ENCODE results near the gene L3HYPDH. TPM values are rescaled to one million over a fixed set of nuclear protein-coding genes. Genes with fewer than 3 reads are reported as not detected.

L3HYPDH gene
- polyA plus RNA-seq, 1 of the 3 experiments (the other 2 are of a cell fraction): 66.2 TPM

GRCh38 chr14:59480166-59480565, 4.0 kb downstream of the L3HYPDH start:
- peaks cover 5 to 21% of the 10 kb centered on the region in 2 experiments; a peak in 3 of 4 replicates for H3K4me1 ChIP-seq (ENCODE audit: control insufficient read depth in 1 of 2, insufficient read depth in 2 of 2, low read depth in 1 of 2, low read length in 1 of 2)
- POLR2A ChIA-PET: no interaction called here
- TF ChIP-seq RFX5 (IDR thresholded peaks at IDR 0.05; ENCODE audit: low read length) (no peak), CTCF (IDR thresholded peaks at IDR 0.05) (no peak), RCOR1 (IDR thresholded peaks at IDR 0.05; ENCODE audit: low read length) (no peak), PBX3 (IDR thresholded peaks at IDR 0.05) (no peak), USF1 (IDR thresholded peaks at IDR 0.05; ENCODE audit: borderline replicate concordance, low read depth) (no peak), NFIC (IDR thresholded peaks at IDR 0.05; ENCODE audit: borderline replicate concordance) (no peak), GABPA (IDR thresholded peaks at IDR 0.05; ENCODE audit: low read depth) (no peak), FOSL2 (IDR thresholded peaks at IDR 0.05; ENCODE audit: borderline replicate concordance, low read depth) (no peak), NRF1 (IDR thresholded peaks at IDR 0.05; ENCODE audit: low read depth, low read length) (no peak), TAF1 (IDR thresholded peaks at IDR 0.05; ENCODE audit: borderline replicate concordance, low read depth, low read length) (no peak), SMC3 (IDR thresholded peaks at IDR 0.05; ENCODE audit: low read depth, low read length) (no peak), TCF12 (IDR thresholded peaks at IDR 0.05) (no peak), MEF2A (IDR thresholded peaks at IDR 0.05; ENCODE audit: borderline replicate concordance, low read depth) (no peak), SIN3A (IDR thresholded peaks at IDR 0.05; ENCODE audit: borderline replicate concordance, low read depth, low read length) (no peak), GATA2 (CRISPR knock-in tag; IDR thresholded peaks at IDR 0.05) (no peak), ELF1 (IDR thresholded peaks at IDR 0.05) (no peak), ZBTB33 (IDR thresholded peaks at IDR 0.05; ENCODE audit: borderline replicate concordance, low read depth) (no peak), FOXM1 (IDR thresholded peaks at IDR 0.05; ENCODE audit: low read depth) (no peak), EZH2phosphoT487 (IDR thresholded peaks at IDR 0.05; ENCODE audit: borderline replicate concordance, low read depth) (no peak)
- H3K27me3 ChIP-seq (ENCODE audit: insufficient read depth): no peaks in the 10 kb centered on the region
- no peak overlapping the region for H3K9ac ChIP-seq
- no peak overlapping the region for H2AFZ ChIP-seq (ENCODE audit: low read depth)
- no peaks in the 10 kb centered on the region for H3K9me3 ChIP-seq
- H3K27ac ChIP-seq (ENCODE audit: low read depth in 2 of 2, low read length in 1 of 2): 0 out of 4 replicates have a peak overlapping the region, but pooled peaks of 1 of the 2 experiments have one; percentile 99
- peak overlapping the region; percentile 77 for H3K4me2 ChIP-seq
- 65% methylated on average over 1 of the region's 1 CpG for WGBS (ENCODE audit: low lambda C conversion rate)
- DNase-seq: no peak
- H3K9me2 ChIP-seq: no peaks in the 10 kb centered on the region
- H4K20me1 ChIP-seq (ENCODE audit: insufficient read depth): 0 out of 2 replicates have a peak, but pooled peaks cover 4% of the 10 kb centered on the region
- peaks cover 94% of the 10 kb centered on the region for H3K79me2 ChIP-seq (ENCODE audit: insufficient read depth)
- peaks cover 33 to 49% of the 10 kb centered on the region in 2 experiments for H3K36me3 ChIP-seq (replicated peaks in 1 of 2; ENCODE audit: control insufficient read depth in 1 of 2, insufficient read depth in 2 of 2, low read length in 1 of 2)
- H3F3A ChIP-seq (replicated peaks; ENCODE audit: insufficient read depth): peaks cover 31% of the 10 kb centered on the region
- CTCF ChIA-PET: interaction anchor here (0.6 to 2.7 kb wide), 3 partner anchors 15 to 582 kb away, joined by 3 to 7 read pairs (median 5); partner anchors contain the start of genes CCDC175 and GPR135
- peak overlapping the region in 1 of 2 experiments; percentile 68; a peak in 1 of 4 replicates for H3K4me3 ChIP-seq (ENCODE audit: low read depth in 2 of 2, low read length in 1 of 2)

All from SK-N-SH (cell line).